Astrocyte (in vitro differentiated cells and primary cell): ENCODE results near the gene CELF4.

Experiments
- EZH2 ChIP-seq: IDR thresholded peaks from 2 replicates; pipeline ENCODE4 v1.6.1; 2012; ENCODE audit warnings: mild to moderate bottlenecking, low read length, inconsistent platforms; ENCODE audit not compliant: insufficient read depth
- TF ChIP-seq, protein P1 (sequence below): IDR thresholded peaks from 2 replicates; pipeline ENCODE4 v1.5.1; 2011; ENCODE audit warnings: low read depth, mild to moderate bottlenecking, inconsistent platforms, low read length, moderate library complexity; ENCODE audit not compliant: insufficient read depth

DNA sequence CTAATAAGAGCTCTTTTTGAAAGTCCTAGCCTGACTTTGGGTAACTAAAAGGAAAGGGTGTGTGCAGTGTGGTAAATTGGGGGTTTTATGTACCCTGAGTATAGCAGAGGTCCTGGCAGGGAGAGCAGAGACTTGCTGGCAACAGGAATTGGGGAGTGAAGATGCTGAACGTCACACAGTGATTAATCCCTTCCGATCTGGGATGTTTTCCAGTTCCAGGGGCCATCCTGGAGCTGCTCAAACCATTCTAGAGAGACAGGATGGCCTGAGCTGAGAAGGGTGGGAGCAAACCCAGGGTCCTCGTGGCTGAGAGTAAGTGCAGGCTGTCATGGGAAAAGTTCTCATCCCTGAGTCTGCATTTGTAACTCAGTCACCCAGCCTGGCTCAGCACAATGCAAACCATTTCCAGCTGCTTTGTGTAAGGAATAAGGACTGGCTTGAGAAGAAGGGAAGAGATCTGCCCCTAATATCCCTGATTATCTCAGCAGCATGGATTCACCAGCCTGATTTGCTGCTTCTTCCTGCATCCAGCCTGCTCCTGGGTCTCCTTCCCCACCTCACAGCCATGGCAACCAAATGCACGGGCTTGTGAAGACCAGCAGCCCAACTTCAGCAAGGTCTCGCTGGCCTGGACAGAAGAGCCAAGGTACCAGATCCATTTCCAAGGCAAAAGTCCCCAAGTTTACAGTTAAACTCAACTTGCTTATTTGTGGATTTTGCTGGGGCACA lies 47.1 kb upstream of the CELF4 start:
- TF ChIP-seq, protein P1, sequence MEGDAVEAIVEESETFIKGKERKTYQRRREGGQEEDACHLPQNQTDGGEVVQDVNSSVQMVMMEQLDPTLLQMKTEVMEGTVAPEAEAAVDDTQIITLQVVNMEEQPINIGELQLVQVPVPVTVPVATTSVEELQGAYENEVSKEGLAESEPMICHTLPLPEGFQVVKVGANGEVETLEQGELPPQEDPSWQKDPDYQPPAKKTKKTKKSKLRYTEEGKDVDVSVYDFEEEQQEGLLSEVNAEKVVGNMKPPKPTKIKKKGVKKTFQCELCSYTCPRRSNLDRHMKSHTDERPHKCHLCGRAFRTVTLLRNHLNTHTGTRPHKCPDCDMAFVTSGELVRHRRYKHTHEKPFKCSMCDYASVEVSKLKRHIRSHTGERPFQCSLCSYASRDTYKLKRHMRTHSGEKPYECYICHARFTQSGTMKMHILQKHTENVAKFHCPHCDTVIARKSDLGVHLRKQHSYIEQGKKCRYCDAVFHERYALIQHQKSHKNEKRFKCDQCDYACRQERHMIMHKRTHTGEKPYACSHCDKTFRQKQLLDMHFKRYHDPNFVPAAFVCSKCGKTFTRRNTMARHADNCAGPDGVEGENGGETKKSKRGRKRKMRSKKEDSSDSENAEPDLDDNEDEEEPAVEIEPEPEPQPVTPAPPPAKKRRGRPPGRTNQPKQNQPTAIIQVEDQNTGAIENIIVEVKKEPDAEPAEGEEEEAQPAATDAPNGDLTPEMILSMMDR: no peak
- TF ChIP-seq EZH2: no peak
